Hair follicle dermal papilla cell (primary cell): ENCODE data around the gene SLC5A6. TPM values are rescaled to one million over a fixed set of nuclear protein-coding genes. Genes with fewer than 3 reads are reported as not detected.

ENCODE experiments used
- total RNA-seq: library from RNA; depleted of rRNA; stranded (reverse); fragments of >200 nt; gene quantifications from 2 replicates; pipeline ENCODE4 v1.2.3, GENCODE V29; 2012

The SLC5A6 gene
- 17.0 and 19.8 TPM in 2 replicates for total RNA-seq

GRCh38 chr2:27211943-27212625 lies at the start of gene SLC5A6, which contains the start of gene ATRAID:
TSS of gene SLC5A6 (minus strand) at chr2:27212268. CDS start at chr2:27207650, 4,618 bp downstream.
TSS of gene ATRAID (plus strand) at chr2:27212041. CDS start at chr2:27212369, 328 bp downstream.

GRCh38 chr2:27217173-27218121 lies 5.4 kb upstream of the SLC5A6 start, which contains the start of gene CAD:
TSS of gene CAD (plus strand) at chr2:27217369. CDS start at chr2:27217552, 183 bp downstream.

Other genes with a start within 250 kb of the SLC5A6 start
- gene MAPRE3, start 241.6 kb downstream of the SLC5A6 start, total RNA-seq = 3.4 and 6.0 TPM in 2 replicates
- gene TMEM214, start 179.3 kb downstream of the SLC5A6 start, total RNA-seq = 65.7 and 77.4 TPM in 2 replicates
- gene AGBL5, start 160.6 kb downstream of the SLC5A6 start, total RNA-seq = 28.9 and 29.5 TPM in 2 replicates
- gene OST4, start 140.6 kb downstream of the SLC5A6 start, total RNA-seq = 145 and 193 TPM in 2 replicates
- gene EMILIN1, start 133.7 kb downstream of the SLC5A6 start, total RNA-seq = 147 and 151 TPM in 2 replicates
- 0.32 and 0.36 TPM in 2 replicates for gene KHK, start 125.5 kb downstream of the SLC5A6 start, total RNA-seq
- gene CGREF1, start 93.1 kb downstream of the SLC5A6 start, total RNA-seq = 1.5 and 1.9 TPM in 2 replicates
- gene ABHD1, start 88.5 kb downstream of the SLC5A6 start, total RNA-seq = 0.24 TPM in 1 of 2 replicates, not detected in the other
- 43.2 and 45.2 TPM in 2 replicates for gene PREB, start 77.6 kb downstream of the SLC5A6 start, total RNA-seq
- gene PRR30, start 72.9 kb downstream of the SLC5A6 start, total RNA-seq = not detected in 2 replicates
- not detected in 2 replicates for gene TCF23, start 63.3 kb downstream of the SLC5A6 start, total RNA-seq
- gene ATRAID, start 227 bp downstream of the SLC5A6 start, total RNA-seq = 153 TPM in 2 replicates
- 33.2 and 44.8 TPM in 2 replicates for gene CAD, start 5.1 kb upstream of the SLC5A6 start, total RNA-seq
- gene SLC30A3, start 50.8 kb upstream of the SLC5A6 start, total RNA-seq = not detected in 2 replicates
- gene DNAJC5G, start 63.2 kb upstream of the SLC5A6 start, total RNA-seq = not detected in 2 replicates
- not detected in 2 replicates for gene TRIM54, start 70.2 kb upstream of the SLC5A6 start, total RNA-seq
- 0.81 and 0.85 TPM in 2 replicates for gene UCN, start 96.2 kb upstream of the SLC5A6 start, total RNA-seq
- 75.6 and 80.8 TPM in 2 replicates for gene MPV17, start 110.8 kb upstream of the SLC5A6 start, total RNA-seq
- gene GTF3C2, start 144.5 kb upstream of the SLC5A6 start, total RNA-seq = 29.7 and 32.4 TPM in 2 replicates
- gene EIF2B4, start 158.1 kb upstream of the SLC5A6 start, total RNA-seq = 27.8 and 29.9 TPM in 2 replicates
- gene SNX17, start 158.3 kb upstream of the SLC5A6 start, total RNA-seq = 161 and 169 TPM in 2 replicates
- 11.8 and 14.1 TPM in 2 replicates for gene ZNF513, start 168.5 kb upstream of the SLC5A6 start, total RNA-seq
- gene PPM1G, start 197.3 kb upstream of the SLC5A6 start, total RNA-seq = 47.4 and 47.6 TPM in 2 replicates
- 119 and 130 TPM in 2 replicates for gene NRBP1, start 216.4 kb upstream of the SLC5A6 start, total RNA-seq
- 0.32 TPM in 1 of 2 replicates, not detected in the other for gene KRTCAP3, start 230.1 kb upstream of the SLC5A6 start, total RNA-seq